Measurements from ENCODE around the gene CPSF4L. TPM values are rescaled to one million over a fixed set of nuclear protein-coding genes. Genes with fewer than 3 reads are reported as not detected.

CPSF4L gene
- total and polyA plus RNA-seq, 2 donors (not counting 3 experiments of a cell fraction or from before 2014, with no cell fraction given): not detected

DNA sequence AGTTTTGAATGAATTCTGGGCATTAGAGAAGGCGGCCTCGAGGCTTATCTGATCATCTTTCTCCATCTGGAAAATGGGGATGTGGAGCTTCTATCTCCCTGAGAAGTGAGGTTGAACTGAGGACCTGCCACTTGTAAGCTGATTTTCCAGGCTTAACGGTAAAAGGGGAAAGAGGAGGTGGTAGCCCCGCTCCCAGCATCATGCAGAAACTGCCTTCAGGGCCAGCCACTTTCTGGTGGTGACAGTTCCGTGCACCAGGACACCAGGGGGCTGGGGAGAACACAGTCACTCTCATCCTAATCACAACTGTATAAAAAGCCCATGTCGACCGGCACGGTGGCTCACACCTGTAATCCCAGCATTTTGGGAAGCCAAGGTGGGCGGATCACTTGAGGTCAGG lies 20.9 kb upstream of the CPSF4L start:
- no peak overlapping the region for H3K9ac ChIP-seq (replicated peaks; ENCODE audit: extremely low read depth, insufficient read depth, low read length)
- H3K9me3 ChIP-seq (replicated peaks; ENCODE audit: control insufficient read depth, insufficient read depth, low read length): no peaks in the 10 kb centered on the region
- BruUV-seq (replicated peaks): no TSS peak
- no peaks in the 10 kb centered on the region for H3K4me1 ChIP-seq (ENCODE audit: control insufficient read depth, extremely low read depth, insufficient read depth, low read length)
- dilution Hi-C loops (cut with MboI; ENCODE audit: extremely low pct_ligation_motif_present, low sequenced_read_pairs): no loop called here
- TF ChIP-seq POLR2A (IDR thresholded peaks at IDR 0.05; ENCODE audit: low read depth, low read length) (no peak), FOS (IDR thresholded peaks at IDR 0.05; ENCODE audit: borderline replicate concordance, insufficient read depth, low read length) (no peak), EZH2 (IDR thresholded peaks at IDR 0.05; ENCODE audit: borderline replicate concordance, low read depth, low read length, severe bottlenecking) (no peak), GATA2 (IDR thresholded peaks at IDR 0.05; ENCODE audit: insufficient read depth, insufficient read length, low read depth, low read length) (no peak), POLR2AphosphoS5 (IDR thresholded peaks at IDR 0.05; ENCODE audit: insufficient read depth, low read depth, low read length) (no peak), JUN (IDR thresholded peaks at IDR 0.05; ENCODE audit: borderline replicate concordance, insufficient read depth, insufficient read length, low read depth) (no peak), MYC (IDR thresholded peaks at IDR 0.05; ENCODE audit: low read depth, low read length) (no peak)
- TF ChIP-seq, protein P1, sequence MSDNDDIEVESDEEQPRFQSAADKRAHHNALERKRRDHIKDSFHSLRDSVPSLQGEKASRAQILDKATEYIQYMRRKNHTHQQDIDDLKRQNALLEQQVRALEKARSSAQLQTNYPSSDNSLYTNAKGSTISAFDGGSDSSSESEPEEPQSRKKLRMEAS (IDR thresholded peaks at IDR 0.05; ENCODE audit: insufficient read depth, insufficient read length): no peak
- TF ChIP-seq, protein P2, sequence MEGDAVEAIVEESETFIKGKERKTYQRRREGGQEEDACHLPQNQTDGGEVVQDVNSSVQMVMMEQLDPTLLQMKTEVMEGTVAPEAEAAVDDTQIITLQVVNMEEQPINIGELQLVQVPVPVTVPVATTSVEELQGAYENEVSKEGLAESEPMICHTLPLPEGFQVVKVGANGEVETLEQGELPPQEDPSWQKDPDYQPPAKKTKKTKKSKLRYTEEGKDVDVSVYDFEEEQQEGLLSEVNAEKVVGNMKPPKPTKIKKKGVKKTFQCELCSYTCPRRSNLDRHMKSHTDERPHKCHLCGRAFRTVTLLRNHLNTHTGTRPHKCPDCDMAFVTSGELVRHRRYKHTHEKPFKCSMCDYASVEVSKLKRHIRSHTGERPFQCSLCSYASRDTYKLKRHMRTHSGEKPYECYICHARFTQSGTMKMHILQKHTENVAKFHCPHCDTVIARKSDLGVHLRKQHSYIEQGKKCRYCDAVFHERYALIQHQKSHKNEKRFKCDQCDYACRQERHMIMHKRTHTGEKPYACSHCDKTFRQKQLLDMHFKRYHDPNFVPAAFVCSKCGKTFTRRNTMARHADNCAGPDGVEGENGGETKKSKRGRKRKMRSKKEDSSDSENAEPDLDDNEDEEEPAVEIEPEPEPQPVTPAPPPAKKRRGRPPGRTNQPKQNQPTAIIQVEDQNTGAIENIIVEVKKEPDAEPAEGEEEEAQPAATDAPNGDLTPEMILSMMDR (IDR thresholded peaks at IDR 0.05; ENCODE audit: extremely low read depth in 1 of 2, insufficient read depth in 1 of 2, low read depth in 1 of 2, low read length in 2 of 2): no peak
- no peak overlapping the region for H3K4me3 ChIP-seq (replicated peaks in 1 of 3; ENCODE audit: insufficient read depth in 1 of 3, low read depth in 1 of 3, low read length in 3 of 3)
- H2AFZ ChIP-seq (ENCODE audit: low read depth, low read length): no peak overlapping the region
- DNase-seq (ENCODE audit: low read depth, low spot score) (no peak), FAIRE-seq (no peak)
- intact Hi-C loops (cut with micrococcal nuclease): no loop called here
- POLR2A ChIA-PET: interaction anchor here (0.6 kb wide), 1 partner anchor 19 kb away, joined by 4 read pairs; no protein-coding TSS in a partner anchor
- H3K79me2 ChIP-seq (ENCODE audit: control insufficient read depth, insufficient read depth, low read length): peaks cover 2% of the 10 kb centered on the region
- H3K27me3 ChIP-seq (ENCODE audit: control insufficient read depth in 2 of 2, insufficient read depth in 2 of 2, low read length in 2 of 2): no peaks in the 10 kb centered on the region
- no peaks in the 10 kb centered on the region for H4K20me1 ChIP-seq (replicated peaks; ENCODE audit: control insufficient read depth, extremely low read depth, insufficient read depth, low read length)
- H3K9me1 ChIP-seq (replicated peaks; ENCODE audit: control insufficient read depth, extremely low read depth, insufficient read depth, low read length): no peaks in the 10 kb centered on the region
- CTCF ChIA-PET: interaction anchor here (2.1 kb wide), 1 partner anchor 87 kb away, joined by 10 read pairs; no protein-coding TSS in a partner anchor
- no peak overlapping the region for H3K4me2 ChIP-seq (ENCODE audit: insufficient read depth, low read length)
- H3K36me3 ChIP-seq (ENCODE audit: control insufficient read depth in 2 of 2, extremely low read depth in 1 of 2, insufficient read depth in 2 of 2, low read length in 2 of 2): peaks cover 0 to 8% of the 10 kb centered on the region in 2 experiments
- no peak overlapping the region for H3K27ac ChIP-seq (ENCODE audit: insufficient read depth, low read depth, low read length)

Measured in endothelial cell of umbilical vein (primary cell).